HG03565 (cell line): ENCODE measurements around the gene ZNF433.
A peak's percentile ranks its signal among the peaks of the same experiment; 100 is the strongest.
"Not testable (repeated sequence)": the region's sequence is repeated elsewhere in the genome, so short reads cannot be mapped to it uniquely, and the experiment has no call there.

Experiments
- ATAC-seq: cut with Tn5 transposase; IDR thresholded peaks from one replicate; pipeline ENCODE4 v1.9.1; 2021; ENCODE audit warnings: mild to moderate bottlenecking, moderate library complexity; ENCODE audit not compliant: unreplicated experiment

Gene ZNF433

DNA sequence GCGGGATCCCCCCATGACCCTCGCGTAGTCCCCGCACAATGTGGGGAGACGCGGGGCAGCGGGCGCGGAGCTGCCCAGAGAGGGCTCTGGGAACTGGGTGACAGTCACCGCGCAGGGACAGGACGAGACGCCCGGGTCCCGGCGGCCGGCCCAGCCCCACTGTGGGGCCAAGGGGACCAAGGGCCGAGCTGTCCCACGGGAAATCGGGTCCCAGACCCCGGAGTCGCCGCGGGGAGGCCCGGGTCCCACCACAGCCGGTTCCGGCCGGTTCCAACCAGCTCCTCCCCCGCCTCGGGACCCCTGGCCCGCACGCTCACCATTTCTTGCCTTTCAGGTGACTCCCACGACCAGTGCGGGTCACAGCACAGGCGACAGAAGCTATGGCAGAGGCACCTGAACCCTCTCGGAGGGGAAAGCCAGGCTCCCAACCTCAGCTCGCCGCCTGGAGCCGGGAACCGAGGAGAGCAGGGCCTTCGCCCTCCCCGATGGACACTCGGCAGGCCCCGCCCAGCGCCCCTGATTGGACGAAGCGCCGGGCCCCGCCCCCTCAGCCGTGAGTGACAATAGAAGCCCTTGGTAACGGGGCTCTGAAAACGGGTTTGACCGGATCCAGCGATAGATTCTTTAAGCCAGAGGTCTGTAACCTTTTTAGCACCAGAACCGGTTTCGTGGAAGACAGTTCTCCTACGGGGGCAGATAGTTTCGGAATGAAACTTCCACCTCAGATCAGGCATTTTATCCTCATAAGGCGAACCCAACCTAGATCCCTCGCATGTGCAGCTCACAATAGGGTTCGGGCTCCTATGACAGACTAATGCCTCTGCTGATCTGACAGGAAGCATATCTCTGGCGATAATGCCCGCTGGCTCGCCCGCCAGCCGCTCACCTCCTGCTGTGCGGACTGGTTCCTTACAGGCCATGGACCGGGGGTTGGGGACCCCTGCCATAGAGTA lies at the start of gene ZNF433:
Gene ZNF433, minus strand, starts transcription at position 460 of the 953 bp plus-strand sequence. Its CDS starts 140 bp downstream, at position 320.
- peak; percentile 77 for ATAC-seq

DNA sequence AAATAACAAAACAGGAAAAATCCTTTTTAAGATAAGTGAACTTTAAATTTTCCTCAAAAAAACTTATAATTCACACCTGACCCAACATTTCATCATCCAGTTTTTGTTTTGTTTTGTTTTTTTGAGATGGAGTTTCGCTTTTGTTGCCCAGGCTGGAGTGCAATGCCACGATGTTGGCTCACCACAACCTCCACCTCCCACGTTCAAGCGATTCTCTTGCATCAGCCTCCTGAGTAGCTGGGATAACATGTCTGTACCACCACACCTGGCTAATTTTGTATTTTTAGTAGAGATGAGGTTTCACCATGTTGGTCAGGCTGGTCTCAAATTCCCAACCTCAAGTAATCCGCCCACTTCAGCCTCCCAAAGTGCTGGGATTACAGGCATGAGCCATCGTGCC lies 47.9 kb upstream of the ZNF433 start:
- ATAC-seq, result not testable (repeated sequence)

DNA sequence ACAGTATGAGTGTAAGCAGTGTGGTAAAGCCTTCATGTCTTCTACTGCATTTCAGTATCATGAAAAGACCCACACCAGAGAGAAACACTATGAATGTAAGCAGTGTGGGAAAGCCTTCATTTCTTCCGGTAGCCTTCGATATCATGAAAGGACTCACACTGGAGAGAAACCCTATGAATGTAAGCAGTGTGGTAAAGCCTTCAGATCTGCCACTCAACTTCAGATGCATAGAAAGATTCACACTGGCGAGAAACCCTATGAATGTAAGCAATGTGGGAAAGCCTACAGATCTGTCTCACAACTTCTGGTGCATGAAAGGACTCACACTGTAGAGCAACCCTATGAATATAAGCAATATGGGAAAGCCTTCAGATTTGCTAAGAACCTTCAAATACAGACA lies 41.9 kb upstream of the ZNF433 start:
- no peak for ATAC-seq

DNA sequence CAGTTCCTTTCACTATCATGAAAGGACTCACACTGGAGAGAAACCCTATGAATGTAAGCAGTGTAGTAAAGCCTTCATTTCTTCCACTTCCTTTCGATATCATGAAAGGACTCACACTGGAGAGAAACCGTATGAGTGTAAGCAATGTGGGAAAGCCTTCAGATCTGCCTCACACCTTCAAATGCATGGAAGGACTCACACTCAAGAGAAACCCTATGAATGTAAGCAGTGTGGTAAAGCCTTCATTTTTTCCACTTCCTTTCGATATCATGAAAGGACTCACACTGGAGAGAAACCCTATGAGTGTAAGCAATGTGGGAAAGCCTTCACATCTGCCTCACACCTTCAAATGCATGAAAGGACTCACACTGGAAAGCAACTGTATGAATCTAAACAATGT lies 40.9 kb upstream of the ZNF433 start:
- ATAC-seq, result not testable (repeated sequence)

DNA sequence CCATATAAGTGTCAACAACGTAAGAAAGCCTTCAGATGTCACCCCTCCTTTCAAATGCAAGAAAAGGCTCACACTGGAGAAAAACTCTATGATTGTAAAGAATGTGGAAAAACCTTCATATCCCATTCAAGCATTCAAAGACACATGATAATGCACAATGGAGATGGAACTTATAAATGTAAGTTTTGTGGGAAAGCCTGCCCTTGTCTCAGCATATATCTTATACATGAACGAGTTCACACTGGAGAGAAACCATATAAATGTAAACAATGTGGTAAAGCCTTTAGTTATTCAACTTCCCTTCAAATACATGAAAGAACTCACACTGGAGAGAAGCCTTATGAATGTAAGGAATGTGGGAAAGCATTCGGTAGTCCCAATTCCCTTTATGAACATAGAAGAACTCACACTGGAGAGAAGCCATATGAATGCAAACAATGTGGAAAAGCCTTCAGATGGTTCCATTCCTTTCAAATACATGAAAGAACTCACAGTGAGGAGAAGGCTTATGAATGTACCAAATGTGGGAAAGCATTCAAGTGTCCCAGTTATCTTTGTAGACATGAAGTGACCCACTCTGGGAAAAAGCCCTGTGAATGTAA lies 40.2 kb upstream of the ZNF433 start:
- ATAC-seq, result no peak

DNA sequence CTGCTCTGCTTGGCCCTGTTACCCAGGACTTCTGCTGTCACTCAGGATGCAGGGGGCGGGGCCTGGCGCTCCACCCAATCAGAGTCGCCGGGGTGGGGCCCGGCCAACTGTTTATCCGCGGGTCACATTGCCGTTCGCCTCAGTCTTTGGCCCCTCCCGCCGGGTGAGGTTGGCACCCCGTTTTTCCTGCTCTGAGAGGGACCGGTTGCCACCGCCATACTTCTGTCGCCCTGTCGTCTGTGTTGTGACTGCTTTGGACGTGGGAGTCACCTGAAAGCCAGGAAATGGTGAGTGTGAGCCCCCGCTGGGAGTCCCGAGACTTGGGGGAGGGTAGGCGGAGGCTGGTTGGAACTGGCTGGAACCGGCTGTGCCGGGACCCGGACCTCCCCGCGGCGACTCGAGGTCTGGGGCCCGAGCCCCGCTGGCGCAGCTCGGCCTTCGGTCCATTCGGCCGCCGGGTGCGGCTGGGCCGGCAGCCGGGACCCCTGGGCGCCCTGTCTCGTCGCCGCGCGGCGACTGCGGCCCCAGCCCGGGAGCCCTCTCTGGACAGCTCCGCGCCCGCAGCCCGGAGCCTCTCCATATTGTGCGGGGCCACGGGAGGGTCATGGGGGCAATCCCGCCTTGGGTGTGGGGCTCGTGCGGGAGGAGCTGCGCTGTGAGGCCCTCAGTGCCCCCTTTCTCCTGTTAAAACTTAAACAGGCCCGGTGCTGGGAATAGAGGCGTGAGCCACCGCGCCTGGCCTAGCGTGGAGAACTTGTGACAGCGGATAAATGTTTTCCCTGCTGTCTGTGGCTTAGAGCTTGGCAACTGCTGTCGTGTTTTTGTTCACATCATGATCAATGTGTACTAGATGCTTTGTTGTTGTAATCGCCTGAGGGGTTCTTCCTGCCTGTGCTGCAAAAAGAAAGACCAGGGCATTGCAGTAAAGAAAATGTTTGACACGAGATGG lies 29.4 kb upstream of the ZNF433 start, which contains the start of gene ZNF844:
Gene ZNF844, plus strand, starts transcription at position 142 of the 949 bp plus-strand sequence. Its CDS starts 143 bp downstream, at position 285.
- peak; percentile 57 for ATAC-seq

DNA sequence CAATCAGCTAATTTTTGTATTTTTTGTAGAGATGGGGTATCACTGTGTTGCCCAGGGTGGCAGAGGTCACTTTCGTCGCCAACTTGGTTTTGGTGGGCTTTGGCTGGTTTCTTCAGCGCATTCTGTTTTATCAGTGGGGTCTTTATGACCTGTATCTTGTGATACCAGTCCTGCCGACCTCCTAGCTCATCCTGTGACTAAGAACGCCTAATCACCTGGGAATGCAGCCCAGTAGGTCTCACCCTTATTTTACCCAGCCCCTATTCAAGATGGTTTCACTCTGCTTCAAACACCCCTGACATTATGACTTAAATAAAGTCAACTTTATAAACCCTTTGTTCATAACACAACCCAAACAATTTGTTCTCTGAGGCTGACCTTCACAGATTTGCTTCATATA lies 20.3 kb upstream of the ZNF433 start:
- ATAC-seq, result no peak

DNA sequence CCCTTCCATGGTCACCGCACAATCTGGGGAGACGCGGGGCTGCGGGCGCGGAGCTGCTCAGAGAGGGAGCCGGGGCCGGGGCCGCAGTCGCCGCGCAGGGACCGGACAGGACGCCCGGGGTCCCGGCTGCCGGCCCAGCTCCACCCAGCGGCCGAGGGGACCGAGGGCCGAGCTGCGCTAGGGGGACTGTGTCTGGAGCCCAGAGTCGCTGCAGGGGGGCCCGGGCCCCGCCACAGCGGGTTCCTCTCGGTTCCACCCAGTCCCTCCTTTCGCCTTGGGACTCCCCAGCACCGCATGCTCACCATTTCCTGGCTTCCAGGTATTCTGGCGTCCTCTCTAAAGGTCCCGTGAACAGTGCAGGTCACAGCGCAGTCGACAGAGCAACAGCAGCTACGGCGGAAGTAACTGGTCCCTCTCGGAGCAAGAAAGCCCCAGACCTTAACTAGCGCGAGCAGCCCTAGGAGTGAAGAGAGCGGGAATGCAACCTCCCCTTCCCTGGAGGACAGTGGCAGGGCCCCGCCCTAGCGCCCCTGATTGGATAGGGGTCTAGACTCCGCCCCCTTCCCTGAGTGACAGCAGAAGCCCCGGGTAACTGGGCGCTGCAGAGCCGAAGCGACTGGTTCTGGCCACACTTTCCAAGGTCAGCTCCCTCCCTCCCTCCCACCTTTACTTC lies 17.2 kb upstream of the ZNF433 start, which contains the start of gene ZNF878:
Gene ZNF878, minus strand, starts transcription at position 465 of the 673 bp plus-strand sequence. Its CDS starts 160 bp downstream, at position 305.
- ATAC-seq, result peak; percentile 61

DNA sequence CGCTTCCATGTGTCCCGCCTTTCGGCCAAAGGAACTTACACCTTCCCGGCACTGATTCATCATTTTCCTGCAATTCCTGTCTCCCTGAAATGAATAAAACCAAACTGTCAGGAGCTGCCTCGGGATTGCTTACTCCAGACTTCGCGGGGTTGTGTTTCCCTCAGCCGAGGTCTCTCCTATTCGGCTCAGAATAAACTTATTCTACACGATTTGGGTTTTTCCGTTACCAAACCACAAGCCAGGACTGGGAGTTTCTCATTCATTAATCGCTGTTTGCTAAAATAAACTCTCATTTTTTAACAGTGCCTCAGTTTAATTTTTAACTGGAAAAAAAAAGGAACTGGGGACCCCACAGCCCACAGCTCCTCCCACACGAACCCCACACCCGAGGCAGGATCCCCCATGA lies 16.6 kb upstream of the ZNF433 start:
- no peak for ATAC-seq

DNA sequence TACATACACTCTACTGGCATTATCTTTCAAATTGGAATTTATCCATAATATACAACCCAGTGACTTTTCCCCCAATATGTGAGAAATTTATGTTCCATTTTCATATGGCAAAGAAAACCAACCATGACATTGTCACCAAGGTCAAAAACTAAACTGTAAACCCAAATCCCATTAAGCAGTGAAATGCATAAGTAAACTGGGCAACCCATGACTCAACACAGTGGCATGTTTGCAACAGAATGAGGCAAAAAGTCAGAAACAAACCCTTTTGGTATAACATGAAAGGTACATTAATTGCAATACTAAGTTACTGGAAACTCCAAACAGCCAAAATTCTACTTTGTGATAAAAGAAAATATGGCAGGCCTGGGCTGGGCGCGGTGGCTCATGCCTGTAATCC lies 12.4 kb upstream of the ZNF433 start:
- no peak for ATAC-seq

DNA sequence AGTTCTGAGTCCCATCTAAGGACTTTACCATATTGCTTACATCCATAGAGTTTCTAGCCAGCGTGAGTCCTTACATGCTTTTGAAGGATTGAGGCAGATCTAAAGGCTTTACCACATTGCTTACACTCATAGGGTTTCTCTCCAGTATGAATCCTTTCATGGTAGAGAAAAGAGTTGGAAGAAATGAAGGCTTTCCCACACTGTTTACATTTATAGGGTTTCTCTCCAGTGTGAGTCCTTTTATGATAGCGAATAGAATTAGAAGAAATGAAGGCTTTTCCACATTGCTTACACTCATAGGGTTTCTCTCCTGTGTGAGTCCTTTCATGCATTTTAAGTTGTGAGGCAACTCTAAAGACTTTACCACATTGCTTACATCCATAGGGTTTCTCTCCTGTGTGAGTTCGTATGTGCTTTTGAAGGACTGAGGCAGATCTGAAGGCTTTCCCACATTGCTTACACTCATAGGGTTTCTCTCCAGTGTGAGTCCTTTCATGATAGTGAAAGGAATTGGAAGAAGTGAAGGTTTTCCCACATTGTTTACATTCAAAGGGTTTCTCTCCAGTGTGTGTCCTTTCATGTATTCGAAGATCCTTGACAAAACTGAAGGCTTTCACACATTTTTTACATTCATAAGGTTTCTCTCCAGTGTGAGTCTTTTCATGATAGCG lies 8.4 kb upstream of the ZNF433 start:
- no peak for ATAC-seq

DNA sequence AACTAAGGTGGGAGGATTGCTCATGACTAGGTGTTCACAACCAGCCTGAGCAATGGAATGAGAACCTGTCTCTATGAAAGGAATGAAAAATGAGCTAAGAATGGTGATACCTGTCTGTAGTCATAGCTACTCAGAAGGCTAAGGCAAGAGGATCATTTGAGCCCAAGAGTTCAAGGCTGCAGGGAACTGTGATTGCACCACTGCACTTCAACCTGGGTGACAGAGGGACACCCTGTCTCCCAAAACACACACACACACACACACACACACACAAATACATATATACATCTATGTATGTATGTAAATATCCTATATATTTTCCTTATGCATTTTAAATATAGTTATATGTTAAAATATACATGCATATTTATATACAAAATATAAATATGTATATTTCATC lies 7.4 kb upstream of the ZNF433 start:
- no peak for ATAC-seq

DNA sequence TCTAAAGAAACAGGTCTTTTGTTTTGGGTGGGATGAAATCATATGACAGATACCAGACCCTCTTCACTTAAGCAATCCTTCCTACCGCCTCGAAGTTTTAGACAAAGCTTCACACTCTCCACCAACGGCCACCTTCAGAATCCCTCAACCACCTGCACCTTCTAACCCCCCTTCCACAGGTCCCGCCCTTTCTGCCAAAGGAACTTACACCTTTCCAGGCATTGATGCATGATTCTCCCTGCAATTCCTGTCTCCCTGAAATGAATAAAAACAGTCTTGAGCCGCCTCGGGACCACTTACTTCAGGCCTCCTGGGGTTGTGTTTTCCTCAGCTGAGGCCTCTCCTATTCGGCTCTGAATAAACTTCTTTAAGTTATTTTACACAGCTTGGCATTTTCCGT lies 859 bp downstream of the ZNF433 start:
- ATAC-seq, result no peak

DNA sequence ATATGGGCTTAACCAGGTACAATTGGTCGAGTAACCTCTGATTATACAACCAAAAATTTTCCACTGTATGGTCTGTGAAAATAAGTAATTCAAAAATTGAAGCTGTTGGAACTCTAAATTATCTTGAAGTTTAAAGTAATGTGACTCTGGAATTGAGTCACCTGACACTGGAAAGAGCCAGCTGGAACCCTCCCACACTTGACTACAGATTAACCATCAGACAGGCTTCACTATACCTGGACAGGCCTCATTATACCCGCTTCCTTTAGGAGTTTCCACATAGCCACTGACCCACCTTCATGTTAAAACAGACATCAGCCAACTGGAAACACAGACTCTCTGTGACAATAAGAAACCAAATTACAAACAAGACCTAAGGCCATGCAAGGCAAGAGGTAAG lies 1.3 kb downstream of the ZNF433 start:
- ATAC-seq, result no peak

DNA sequence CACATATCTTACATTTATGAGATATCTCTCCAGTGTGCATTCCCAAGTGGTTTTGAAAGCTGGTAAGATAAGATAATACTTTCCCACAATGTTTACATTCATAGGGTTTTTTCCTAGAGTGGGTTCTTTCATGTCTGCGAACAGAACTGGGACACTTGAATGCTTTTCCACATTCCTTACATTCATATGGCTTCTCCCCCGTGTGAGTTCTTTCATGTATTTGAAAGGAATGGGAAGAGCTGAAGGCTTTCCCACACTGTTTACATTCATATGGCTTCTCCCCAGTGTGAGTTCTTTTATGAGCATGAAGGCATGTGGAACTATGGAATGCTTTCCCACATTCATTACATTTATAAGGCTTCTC lies 19.7 kb downstream of the ZNF433 start:
- no peak for ATAC-seq

DNA sequence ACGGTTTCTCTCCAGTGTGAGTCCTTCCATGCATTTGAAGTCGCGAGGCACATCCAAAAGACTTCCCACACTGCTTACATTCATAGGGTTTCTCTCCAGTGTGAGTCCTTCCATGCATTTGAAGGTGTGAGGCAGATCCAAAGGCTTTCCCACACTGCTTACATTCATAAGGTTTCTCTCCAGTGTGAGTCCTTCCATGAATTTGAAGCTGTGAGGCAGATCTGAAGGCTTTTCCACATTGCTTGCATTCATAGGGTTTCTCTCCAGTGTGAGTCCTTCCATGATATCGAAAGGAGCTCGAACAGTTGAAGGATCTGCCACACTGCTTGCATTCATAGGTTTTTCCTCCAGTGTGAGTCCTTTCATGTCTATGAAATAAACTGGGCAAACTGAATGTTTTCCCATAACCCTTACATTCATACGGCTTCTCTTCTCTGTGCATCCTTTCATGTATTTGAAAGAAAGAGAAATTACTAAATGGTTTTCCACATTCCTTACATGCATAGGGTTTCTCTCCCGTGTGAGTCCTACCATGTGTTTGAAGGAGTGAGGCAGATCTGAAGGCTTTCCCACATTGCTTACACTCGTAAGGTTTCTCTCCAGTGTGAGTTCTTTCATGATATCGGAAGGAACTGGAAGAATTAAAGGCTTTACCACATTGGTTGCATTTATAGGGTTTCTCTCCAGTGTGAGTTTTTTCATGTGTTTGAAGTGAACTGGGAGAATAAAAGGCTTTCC lies 20.3 kb downstream of the ZNF433 start:
- no peak for ATAC-seq

DNA sequence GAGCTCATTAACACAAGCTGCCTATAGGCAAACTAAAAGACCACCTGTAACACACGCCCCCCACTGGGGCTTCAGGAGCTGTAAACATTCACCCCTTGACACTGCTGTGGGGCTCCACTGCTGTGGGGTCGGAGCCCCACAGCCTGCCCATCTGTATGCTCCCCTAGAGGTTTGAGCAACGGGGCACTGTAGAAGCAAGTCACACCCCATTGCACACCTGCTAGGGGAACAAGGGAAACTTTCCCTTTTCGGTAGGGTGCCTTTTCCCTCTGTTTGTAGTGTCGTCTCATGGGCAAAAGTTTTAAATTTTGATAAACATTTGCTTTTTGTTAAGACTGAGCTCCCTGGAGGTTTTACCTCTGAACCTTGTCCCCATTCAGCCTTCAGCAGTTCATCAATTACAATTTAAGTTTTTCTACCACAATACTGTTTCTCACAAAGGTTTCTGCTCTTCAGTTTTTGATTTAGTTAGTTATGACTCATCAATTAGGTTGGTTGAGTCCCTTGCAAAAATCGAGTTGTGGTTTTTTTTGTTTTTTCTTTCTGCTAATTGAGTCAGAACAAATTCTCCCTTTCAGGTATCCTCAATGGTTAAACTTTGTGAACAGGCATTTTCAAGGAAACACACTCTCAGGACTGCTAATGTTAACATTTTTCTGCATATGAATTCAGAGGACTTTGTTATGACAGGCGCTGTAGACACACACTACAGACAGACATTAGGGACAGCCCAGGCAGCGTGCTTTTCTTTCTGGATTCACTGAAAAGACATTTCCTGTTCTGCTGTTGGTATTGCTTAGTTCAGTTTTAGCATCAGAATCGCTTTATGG lies 35.1 kb downstream of the ZNF433 start:
- ATAC-seq, result peak; percentile 55

DNA sequence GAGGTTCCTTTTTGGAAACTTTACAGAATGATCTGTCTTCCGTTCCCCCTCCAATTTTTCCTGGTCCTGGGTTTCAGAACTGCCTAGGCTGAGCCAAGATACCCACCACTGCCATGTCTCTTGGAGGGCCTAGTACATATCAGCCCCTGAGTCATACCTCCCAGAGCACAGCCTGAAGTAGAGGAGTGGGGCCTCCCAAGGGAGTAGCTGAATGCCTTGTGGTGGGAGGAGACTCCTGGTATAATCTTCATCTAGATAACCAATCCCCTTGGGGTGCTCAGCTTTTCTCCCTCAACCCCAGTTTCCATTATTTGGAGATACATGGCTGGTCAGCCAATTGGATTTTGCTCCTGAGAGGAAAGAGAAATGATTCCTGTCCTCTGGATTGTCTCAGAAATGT lies 40.3 kb downstream of the ZNF433 start:
- ATAC-seq, result no peak
